T follicular helper cell (primary cell): ENCODE measurements around the gene OS9.

Experiments used
- DNase-seq: peaks from one replicate; pipeline ENCODE4 v3.0.0-alpha.2; 2020; ENCODE audit warnings: low read depth

The OS9 gene

DNA sequence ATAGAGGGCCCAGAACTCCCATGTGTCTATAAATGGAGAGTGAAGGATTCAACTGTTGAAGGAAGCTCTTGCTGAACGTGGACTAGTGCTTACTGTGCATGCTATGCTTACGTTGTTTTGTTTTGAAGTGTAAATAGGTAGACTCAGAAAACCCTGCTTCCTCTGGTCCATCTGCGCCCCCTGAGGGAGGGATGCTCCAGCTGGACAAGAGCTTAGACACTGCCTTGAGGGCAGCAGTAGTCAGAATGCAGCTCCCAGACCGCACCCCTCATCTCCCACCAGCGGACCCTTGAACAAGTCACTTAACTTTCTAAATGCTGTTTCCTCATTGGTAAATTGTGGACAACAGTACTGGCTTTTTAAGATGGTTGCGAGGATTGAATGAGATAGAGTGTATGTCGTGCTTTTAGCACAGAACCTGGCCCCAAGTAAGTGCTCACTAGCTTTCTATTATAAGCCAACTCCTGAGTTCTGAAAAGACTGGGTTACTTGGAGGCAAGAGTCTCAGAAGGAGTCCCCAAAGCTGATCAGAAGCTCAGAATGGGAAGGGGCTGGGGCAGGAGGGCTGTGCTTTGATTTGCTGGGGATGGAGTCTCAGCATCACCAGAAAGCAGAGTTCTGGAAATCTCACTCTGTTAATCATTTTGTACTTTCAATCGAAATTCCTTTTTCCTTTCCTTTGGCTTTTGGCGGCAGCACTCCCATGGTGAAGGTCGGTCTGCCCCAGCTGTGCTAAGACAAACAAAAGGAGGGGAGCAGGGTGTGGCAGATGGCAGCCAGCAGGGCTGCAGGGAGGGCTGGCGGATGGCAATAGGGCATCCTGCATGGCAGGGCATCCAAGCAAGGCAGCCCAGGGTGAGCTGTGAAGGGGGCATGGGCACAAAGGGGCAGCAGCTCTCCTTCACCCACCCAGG, 29.0 kb downstream of the OS9 start:
- no peak for DNase-seq

GRCh38 chr12:57723630-57723962, 29.7 kb downstream of the OS9 start:
- no peak for DNase-seq

GRCh38 chr12:57724003-57724935, 30.3 kb downstream of the OS9 start:
- DNase-seq, result no peak

DNA sequence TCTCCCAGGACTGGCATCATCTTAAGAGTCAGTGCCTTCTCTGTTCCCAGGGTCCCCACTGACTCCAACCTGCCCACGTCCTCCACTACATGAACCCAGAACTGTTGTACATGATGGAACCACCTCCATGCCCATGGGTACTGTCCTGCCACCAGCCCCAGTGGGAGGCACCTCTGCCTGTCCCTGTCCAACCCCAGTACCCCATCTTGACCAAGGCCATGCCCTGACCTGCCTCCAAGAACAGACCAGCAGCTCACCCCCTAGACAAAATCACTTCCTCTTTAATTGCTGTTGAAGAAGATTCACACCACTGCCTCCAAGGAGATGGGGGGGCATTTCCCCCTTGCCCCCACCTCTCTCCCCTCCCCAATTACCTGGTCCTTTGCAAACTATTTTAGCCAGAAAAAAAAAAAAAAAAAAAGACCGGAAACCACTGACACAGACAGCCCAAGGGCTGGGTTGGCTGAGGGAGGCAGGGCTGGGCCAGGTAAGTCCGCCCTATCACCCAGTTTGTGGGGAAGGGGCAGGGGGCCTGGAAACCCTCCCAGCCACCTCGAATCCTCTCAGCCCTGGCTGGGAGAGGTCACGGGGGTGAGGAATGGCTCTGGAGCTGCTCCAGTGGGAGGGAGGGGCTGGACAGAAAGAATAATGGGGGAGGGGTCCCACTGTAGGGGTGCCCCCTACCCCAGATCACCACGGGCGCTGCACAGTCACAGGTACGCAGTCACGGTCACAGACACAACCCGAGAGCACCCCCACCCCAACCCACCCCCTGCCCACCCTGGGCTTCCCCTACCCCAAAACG, 31.2 kb downstream of the OS9 start:
- no peak for DNase-seq

GRCh38 chr12:57725851-57726150, 31.9 kb downstream of the OS9 start:
- no peak for DNase-seq

- no peak for DNase-seq
Observed at GRCh38 chr12:57726151-57726883, 32.4 kb downstream of the OS9 start.

DNA sequence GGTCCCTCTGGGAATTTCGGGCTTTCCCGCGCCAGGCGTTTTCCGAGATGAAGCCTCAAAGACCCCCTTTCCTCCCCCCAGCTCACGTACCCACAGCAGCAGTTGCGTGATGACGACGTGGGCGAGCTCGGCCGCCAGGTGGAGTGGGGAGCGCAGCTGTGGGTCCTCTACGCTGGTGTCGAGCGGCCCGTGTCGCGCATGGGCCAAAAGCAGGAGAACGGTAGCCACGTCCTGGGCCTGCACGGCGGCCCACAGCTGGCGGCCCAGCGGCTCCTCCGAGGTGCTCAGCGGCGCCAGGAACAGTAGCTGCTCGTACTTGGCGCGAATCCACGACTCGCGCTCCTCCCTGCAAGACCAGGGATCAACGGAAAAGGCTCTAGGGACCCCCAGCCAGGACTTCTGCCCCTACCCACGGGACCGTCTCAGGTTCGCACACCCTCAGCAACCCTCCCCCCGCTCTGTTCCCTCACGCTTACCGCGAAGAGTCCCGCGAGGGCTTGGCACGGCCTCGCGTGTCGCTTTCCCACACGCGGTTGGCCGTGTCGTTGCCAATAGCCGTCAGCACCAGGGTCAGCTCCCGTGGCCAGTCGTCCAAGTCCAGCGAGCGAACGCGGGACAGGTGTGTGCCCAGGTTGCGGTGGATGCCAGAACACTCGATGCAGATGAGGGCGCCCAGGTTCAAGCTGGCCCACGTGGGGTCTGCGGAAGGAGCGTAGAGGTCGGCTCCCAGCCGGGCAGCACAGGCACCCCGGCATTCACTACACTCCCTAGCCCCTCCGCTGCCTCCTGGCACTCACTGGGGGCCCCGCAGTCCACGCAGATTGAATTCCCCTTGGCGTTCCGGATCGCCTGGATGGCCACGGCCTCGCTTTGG, 33.2 kb downstream of the OS9 start:
- no peak for DNase-seq

GRCh38 chr12:57727758-57728395, 33.9 kb downstream of the OS9 start:
- no peak for DNase-seq

DNA sequence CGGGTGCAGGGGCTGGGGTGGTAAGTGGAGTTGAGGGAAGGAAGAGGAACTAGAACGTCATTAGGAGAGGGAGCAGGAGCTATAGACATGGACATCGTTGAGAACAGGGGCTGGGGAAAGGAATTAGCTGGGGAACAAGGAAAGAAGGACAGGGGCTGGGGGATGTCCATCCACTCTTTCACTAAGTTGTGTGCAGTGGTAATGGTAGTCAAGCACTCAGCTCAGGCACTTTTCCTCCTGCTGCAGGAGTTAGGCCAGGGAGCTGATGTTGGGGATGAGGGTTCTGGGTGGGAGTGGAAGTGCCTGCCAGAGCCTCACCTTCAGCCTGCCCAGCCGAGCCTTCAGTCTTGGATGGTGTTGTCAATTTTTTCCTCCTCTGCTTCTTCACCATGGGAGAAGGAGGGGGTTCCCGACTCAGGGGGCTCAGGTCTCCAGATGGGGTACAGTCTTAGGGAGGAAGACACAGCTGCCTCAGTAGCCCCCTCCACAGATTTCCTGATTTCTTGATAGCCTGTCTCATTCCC, 35.5 kb downstream of the OS9 start:
- DNase-seq, result no peak

DNA sequence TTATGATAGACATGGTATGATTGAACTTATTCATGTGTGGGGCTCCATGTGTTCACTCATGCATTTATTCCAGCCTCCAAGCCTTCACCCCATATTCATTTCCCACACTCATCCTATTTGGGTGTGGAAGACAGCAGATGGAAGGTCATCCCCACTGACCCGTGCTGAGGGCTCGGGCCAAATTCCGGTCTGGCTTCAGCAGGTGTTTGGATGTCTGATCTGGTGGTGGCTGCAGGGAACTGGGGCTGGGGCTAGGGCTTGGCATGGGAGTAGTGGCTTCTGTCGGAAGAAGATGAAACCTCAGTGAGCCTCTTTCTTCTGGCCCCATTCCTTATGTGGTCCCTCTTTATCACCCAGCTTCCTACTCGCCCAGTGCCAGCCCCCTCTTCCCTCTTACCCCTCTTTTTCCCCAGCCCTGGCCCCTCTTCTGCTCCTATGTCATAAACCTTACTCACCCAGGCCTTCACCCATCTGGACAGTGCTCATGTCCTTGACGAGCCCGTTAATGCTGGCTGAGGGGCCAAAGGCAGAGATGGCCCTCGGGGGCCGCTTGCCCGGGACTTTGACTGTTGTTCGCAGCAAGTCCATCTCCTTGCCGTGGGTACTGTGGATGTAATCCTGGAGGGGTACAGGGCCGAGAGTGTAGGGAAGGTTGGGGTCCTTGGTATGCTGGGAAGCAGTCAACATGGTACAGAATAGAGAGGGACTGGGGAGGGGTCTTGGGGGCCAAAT, 36.6 kb downstream of the OS9 start:
- no peak for DNase-seq

- no peak for DNase-seq
Observed at GRCh38 chr12:57731411-57732080, 37.6 kb downstream of the OS9 start.

DNA sequence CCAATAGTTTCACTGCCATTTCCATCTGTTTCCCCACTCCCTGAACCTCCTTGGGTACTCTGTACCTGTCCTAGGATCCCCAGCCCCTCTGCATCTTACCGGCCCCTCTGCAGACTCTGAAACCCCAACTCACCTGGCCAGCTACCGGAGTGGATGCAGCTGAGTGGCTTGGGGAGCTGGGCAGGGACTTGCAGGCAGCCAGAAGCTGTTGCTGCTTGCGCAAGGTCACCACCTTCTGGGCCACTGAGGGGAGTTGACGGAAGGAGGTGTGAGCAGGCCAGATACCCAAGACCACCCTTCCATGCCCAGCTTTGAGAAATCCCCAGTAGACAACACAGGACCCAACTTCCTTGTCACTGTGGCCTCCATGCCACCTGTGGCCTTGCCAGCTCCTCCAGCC, 38.3 kb downstream of the OS9 start:
- DNase-seq, result no peak

- DNase-seq, result no peak
Observed at GRCh38 chr12:57732726-57733593, 39.0 kb downstream of the OS9 start.

- DNase-seq, result no peak
Observed at GRCh38 chr12:57733928-57734327, 40.0 kb downstream of the OS9 start.

DNA sequence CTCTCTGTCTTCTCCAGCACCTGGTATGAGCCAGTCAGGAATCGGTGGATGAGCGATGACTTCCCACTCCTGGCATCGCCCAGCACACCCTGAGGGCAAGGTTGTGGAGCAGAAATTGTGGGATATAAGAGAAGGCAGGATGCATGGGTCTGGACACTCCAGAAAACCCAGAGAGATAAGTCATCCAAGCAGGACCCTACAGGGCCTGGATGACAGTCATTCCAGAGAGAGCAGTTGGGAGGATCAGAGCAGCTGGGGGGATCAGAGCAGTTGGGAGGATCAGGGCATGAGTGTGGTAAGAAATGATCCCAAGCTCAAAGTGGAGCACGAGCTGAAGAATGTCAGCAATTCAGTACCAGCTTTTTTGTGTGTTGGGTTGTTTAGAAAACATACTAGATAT, 40.7 kb downstream of the OS9 start:
- no peak for DNase-seq

DNA sequence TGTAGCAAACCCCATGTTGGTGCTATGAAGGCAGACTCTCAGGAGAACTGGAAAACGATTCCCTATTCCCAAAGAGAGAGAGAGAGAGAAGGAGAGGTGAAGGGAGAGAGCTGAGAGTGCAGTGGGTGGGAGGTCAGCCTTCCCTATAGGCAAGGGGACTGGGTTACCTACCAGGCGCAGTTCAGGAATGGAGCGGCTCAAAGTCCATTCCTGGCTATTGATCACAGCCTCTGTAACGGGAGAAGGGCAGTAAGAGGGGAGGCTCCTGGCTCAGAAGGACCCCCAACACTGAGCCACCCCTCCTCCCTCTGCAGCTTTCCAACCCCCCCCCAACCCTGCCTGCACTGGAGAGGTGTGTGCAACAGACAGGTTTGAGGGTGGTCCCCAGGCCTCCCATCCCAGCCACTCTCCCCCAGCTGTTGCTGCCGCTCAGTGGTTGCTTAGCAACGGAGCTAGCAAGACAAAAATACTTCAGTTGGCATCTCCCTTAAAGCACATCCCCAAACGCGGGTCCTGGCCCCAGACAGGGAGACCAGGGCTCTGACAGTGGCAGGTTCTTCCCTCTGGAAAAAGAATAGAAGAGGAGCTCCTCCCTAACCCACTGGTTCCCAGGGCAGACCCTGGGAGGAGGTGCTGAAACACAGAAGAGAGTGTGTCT, 41.4 kb downstream of the OS9 start:
- DNase-seq, result no peak
